Central memory CD4-positive, alpha-beta T cell (primary cell): Measurements from ENCODE around the gene TRIM47.

Source experiments
- DNase-seq: peaks from one replicate; pipeline ENCODE4 v3.0.0; 2022
- total RNA-seq, 3 experiments: gene quantifications; one replicate each; lab custom pipeline; 2026; lab: John Stamatoyannopoulos, UW

Gene TRIM47
- total RNA-seq, result 9.1 to 18.1 (median 10.5) reads per million in 3 experiments

GRCh38 chr17:75878174-75878998, at the start of gene TRIM47:
TSS of gene TRIM47 (minus strand) at chr17:75878581. CDS start at chr17:75878548, 33 bp downstream.
- no peak for DNase-seq

GRCh38 chr17:75927286-75927922, 49.0 kb upstream of the TRIM47 start:
- DNase-seq, result no peak

GRCh38 chr17:75926456-75926855, 48.1 kb upstream of the TRIM47 start:
- no peak for DNase-seq

GRCh38 chr17:75925912-75926311, 47.5 kb upstream of the TRIM47 start:
- no peak for DNase-seq

- no peak for DNase-seq
These were observed 46.7 kb upstream of the TRIM47 start for GRCh38 chr17:75925103-75925502.

- no peak for DNase-seq
These were observed 44.8 kb upstream of the TRIM47 start for GRCh38 chr17:75922963-75923874.

- DNase-seq, result no peak
These were observed 44.0 kb upstream of the TRIM47 start for GRCh38 chr17:75922173-75922961.

GRCh38 chr17:75921596-75921995, 43.2 kb upstream of the TRIM47 start:
- DNase-seq, result no peak

GRCh38 chr17:75920045-75920560, 41.7 kb upstream of the TRIM47 start:
- DNase-seq, result no peak

GRCh38 chr17:75919611-75920010, 41.2 kb upstream of the TRIM47 start:
- no peak for DNase-seq

- no peak for DNase-seq
These were observed 39.6 kb upstream of the TRIM47 start for GRCh38 chr17:75917917-75918445.

GRCh38 chr17:75917141-75917916, 38.9 kb upstream of the TRIM47 start:
- no peak for DNase-seq

- DNase-seq, result no peak
These were observed 36.9 kb upstream of the TRIM47 start for GRCh38 chr17:75915268-75915667.

- DNase-seq, result no peak
These were observed 36.4 kb upstream of the TRIM47 start for GRCh38 chr17:75914643-75915267.

GRCh38 chr17:75913537-75914210, 35.3 kb upstream of the TRIM47 start:
- DNase-seq, result no peak

- no peak for DNase-seq
These were observed 32.3 kb upstream of the TRIM47 start for GRCh38 chr17:75910699-75911098.

- DNase-seq, result no peak
These were observed 31.5 kb upstream of the TRIM47 start for GRCh38 chr17:75909812-75910274.

GRCh38 chr17:75909051-75909811, 30.9 kb upstream of the TRIM47 start:
- DNase-seq, result no peak

GRCh38 chr17:75908201-75908600, 29.8 kb upstream of the TRIM47 start:
- no peak for DNase-seq
